ENCODE measurements around the gene ZNF695.

DNA sequence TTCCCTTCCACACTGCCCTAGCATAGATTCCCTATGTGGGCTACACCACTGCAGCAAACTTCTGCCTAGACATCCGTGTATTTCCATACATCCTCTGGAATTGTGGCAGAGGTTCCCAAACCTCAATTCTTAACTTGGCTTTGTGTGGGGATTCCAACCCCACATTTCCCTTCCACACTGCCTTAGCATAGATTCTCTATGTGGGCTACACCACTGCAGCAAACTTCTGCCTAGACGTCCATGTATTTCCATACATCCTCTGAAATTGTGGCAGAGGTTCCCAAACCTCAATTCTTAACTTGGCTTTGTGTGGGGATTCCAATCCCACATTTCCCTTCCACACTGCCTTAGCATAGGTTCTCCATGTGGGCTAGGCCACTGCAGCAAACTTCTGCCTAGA lies 39.4 kb upstream of the ZNF695 start:
- TF ChIP-seq ZMAT4 (CRISPR knock-in tag; IDR thresholded peaks at IDR 0.05) (no peak), ZBTB43 (CRISPR knock-in tag; IDR thresholded peaks at IDR 0.05) (no peak)
- TF ChIP-seq, protein P1, sequence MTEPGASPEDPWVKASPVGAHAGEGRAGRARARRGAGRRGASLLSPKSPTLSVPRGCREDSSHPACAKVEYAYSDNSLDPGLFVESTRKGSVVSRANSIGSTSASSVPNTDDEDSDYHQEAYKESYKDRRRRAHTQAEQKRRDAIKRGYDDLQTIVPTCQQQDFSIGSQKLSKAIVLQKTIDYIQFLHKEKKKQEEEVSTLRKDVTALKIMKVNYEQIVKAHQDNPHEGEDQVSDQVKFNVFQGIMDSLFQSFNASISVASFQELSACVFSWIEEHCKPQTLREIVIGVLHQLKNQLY (CRISPR knock-in tag; IDR thresholded peaks at IDR 0.05), result no peak
